Embryonic facial prominence (tissue), 1 donor: ENCODE data around the gene ABO.
"Not testable (repeated sequence)": the region's sequence is repeated elsewhere in the genome, so short reads cannot be mapped to it uniquely, and the experiment has no call there.

Experiments
- DNase-seq: peaks from one replicate; pipeline ENCODE4 v3.0.0-alpha.2; 2016; ENCODE audit errors: extremely low spot score

Gene ABO

GRCh38 chr9:133263557-133263956, 11.4 kb downstream of the ABO start:
- DNase-seq = no peak

- no peak for DNase-seq
Observed at GRCh38 chr9:133262226-133262625, 12.8 kb downstream of the ABO start.

GRCh38 chr9:133261753-133262120, 13.3 kb downstream of the ABO start:
- no peak for DNase-seq

- no peak for DNase-seq
Observed at GRCh38 chr9:133261103-133261752, 13.8 kb downstream of the ABO start.

GRCh38 chr9:133260334-133261102, 14.5 kb downstream of the ABO start:
- DNase-seq = no peak

GRCh38 chr9:133258061-133259015, 16.7 kb downstream of the ABO start:
- no peak for DNase-seq

GRCh38 chr9:133257465-133257956, 17.5 kb downstream of the ABO start:
- no peak for DNase-seq

- no peak for DNase-seq
Observed at GRCh38 chr9:133256686-133257091, 18.3 kb downstream of the ABO start.

- DNase-seq = no peak
Observed at GRCh38 chr9:133256136-133256461, 18.9 kb downstream of the ABO start.

GRCh38 chr9:133255371-133256135, 19.4 kb downstream of the ABO start:
- no peak for DNase-seq

- no peak for DNase-seq
Observed at GRCh38 chr9:133254471-133254870, 20.5 kb downstream of the ABO start.

- no peak for DNase-seq
Observed at GRCh38 chr9:133253268-133253667, 21.7 kb downstream of the ABO start.

GRCh38 chr9:133252301-133253020, 22.5 kb downstream of the ABO start:
- no peak for DNase-seq

- DNase-seq = no peak
Observed at GRCh38 chr9:133251773-133252172, 23.2 kb downstream of the ABO start.

- not testable (repeated sequence) for DNase-seq
Observed at GRCh38 chr9:133251221-133251620, 23.8 kb downstream of the ABO start.

- DNase-seq = no peak
Observed at GRCh38 chr9:133250741-133251170, 24.2 kb downstream of the ABO start.

- no peak for DNase-seq
Observed at GRCh38 chr9:133249337-133249736, 25.7 kb downstream of the ABO start.

GRCh38 chr9:133248726-133249295, 26.2 kb downstream of the ABO start:
- DNase-seq = no peak

- DNase-seq = no peak
Observed at GRCh38 chr9:133247632-133248031, 27.4 kb downstream of the ABO start.

GRCh38 chr9:133246991-133247390, 28.0 kb downstream of the ABO start:
- no peak for DNase-seq
